Mesendoderm (in vitro differentiated cells): ENCODE data around the gene MAP2K3.
"Not testable (repeated sequence)": the region's sequence is repeated elsewhere in the genome, so short reads cannot be mapped to it uniquely, and the experiment has no call there.

Experiments used
- DNase-seq: peaks from one replicate; pipeline ENCODE4 v3.0.0; 2013
- H2AK5ac ChIP-seq: 2 replicates; pipeline ENCODE4 v1.6.1; 2013; ENCODE audit warnings: low read length, inconsistent platforms
- H2BK120ac ChIP-seq: 2 replicates; pipeline ENCODE4 v1.6.1; 2013; ENCODE audit warnings: low read depth, mild to moderate bottlenecking, low read length, moderate library complexity, mixed read lengths
- H2BK15ac ChIP-seq: replicated peaks from 2 replicates; pipeline ENCODE4 v1.6.1; 2013; ENCODE audit warnings: low read depth, mild to moderate bottlenecking, moderate library complexity
- H2BK5ac ChIP-seq: 2 replicates; pipeline ENCODE4 v1.6.1; 2013; ENCODE audit warnings: low read length, inconsistent platforms
- H3K18ac ChIP-seq: 2 replicates; pipeline ENCODE4 v1.6.1; 2013; ENCODE audit warnings: mild to moderate bottlenecking, low read length, mixed read lengths
- H3K23ac ChIP-seq: one replicate; pipeline ENCODE4 v1.6.1; 2013; ENCODE audit warnings: low read length
- H3K27ac ChIP-seq: 2 replicates; pipeline ENCODE4 v1.5.1; 2013; ENCODE audit warnings: low read depth, mild to moderate bottlenecking, inconsistent platforms, low read length, moderate library complexity
- H3K27me3 ChIP-seq: 2 replicates; pipeline ENCODE4 v1.6.1; 2013; ENCODE audit warnings: low read length, control low read depth, mild to moderate bottlenecking, inconsistent platforms; ENCODE audit not compliant: insufficient read depth, poor library complexity
- H3K36me3 ChIP-seq: 2 replicates; pipeline ENCODE4 v1.6.1; 2013; ENCODE audit warnings: low read length, inconsistent platforms; ENCODE audit not compliant: control insufficient read depth, insufficient read depth
- H3K4ac ChIP-seq: one replicate; pipeline ENCODE4 v1.6.1; 2013; ENCODE audit warnings: low read depth, mild to moderate bottlenecking, low read length, moderate library complexity
- H3K4me1 ChIP-seq: 2 replicates; pipeline ENCODE4 v1.6.1; 2013; ENCODE audit warnings: low read depth, low read length, inconsistent platforms; ENCODE audit not compliant: control insufficient read depth
- H3K4me2 ChIP-seq: 2 replicates; pipeline ENCODE4 v1.6.1; 2013; ENCODE audit warnings: low read length
- H3K4me3 ChIP-seq: 2 replicates; pipeline ENCODE4 v1.5.1; 2013; ENCODE audit warnings: mild to moderate bottlenecking, low read length
- H3K56ac ChIP-seq: one replicate; pipeline ENCODE4 v1.6.1; 2013; ENCODE audit warnings: low read length
- H3K79me1 ChIP-seq: 2 replicates; pipeline ENCODE4 v1.6.1; 2013; ENCODE audit warnings: low read length, inconsistent platforms
- H3K79me2 ChIP-seq: 2 replicates; pipeline ENCODE4 v1.6.1; 2013; ENCODE audit warnings: mild to moderate bottlenecking, low read length; ENCODE audit not compliant: control insufficient read depth, insufficient read depth
- H3K9ac ChIP-seq: 2 replicates; pipeline ENCODE4 v1.6.1; 2013; ENCODE audit warnings: low read length, inconsistent platforms
- H4K5ac ChIP-seq: one replicate; pipeline ENCODE4 v1.6.1; 2013; ENCODE audit warnings: low read length
- H4K8ac ChIP-seq: one replicate; pipeline ENCODE4 v1.6.1; 2013; ENCODE audit warnings: low read depth, mild to moderate bottlenecking, control low read depth, low read length, moderate library complexity
- WGBS: extraction: QIAGEN DNeasy Blood & Tissue Kit; methylation state at CpG from one replicate; pipeline ENCODE4 v1.1.7; 2013; ENCODE audit warnings: low lambda C conversion rate, missing lambda C conversion rate; ENCODE audit not compliant: insufficient coverage; ENCODE audit errors: extremely low coverage; 5-methylcytosine and 5-hydroxymethylcytosine counted together

The MAP2K3 gene

DNA sequence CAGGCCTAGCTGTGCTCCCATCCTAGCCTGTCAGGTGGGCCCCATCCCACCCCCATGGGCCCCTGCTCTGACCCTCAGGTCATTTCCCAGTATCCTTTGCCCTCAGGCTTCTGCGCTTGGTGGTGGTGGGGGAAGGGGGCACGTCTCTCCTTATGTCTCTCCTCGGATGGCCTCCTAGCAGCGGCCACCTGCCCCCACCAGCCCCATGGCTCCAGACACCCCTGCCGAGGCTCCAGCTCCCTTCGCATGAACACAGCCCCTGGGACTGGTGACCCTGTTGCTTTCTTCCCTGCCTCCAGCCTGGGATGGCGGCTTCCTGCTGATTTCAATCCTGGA, 64.4 kb downstream of the MAP2K3 start:
- not testable (repeated sequence) for H2BK15ac ChIP-seq, DNase-seq, H3K18ac ChIP-seq, H3K4me3 ChIP-seq, H3K79me2 ChIP-seq, H3K36me3 ChIP-seq, H2BK120ac ChIP-seq, H3K27ac ChIP-seq, H4K5ac ChIP-seq, H4K8ac ChIP-seq, H3K56ac ChIP-seq, H3K23ac ChIP-seq, H2BK5ac ChIP-seq, H3K27me3 ChIP-seq, H3K9ac ChIP-seq, H3K4me2 ChIP-seq, H3K4me1 ChIP-seq, H3K4ac ChIP-seq, H2AK5ac ChIP-seq, H3K79me1 ChIP-seq
- WGBS, result no CpG with 5 or more reads among the region's 7 CpGs

- H3K4ac ChIP-seq, H3K18ac ChIP-seq, H2BK120ac ChIP-seq, H3K36me3 ChIP-seq, H3K79me2 ChIP-seq, H3K4me3 ChIP-seq, DNase-seq, H2BK15ac ChIP-seq, H3K27me3 ChIP-seq, H4K8ac ChIP-seq, H3K27ac ChIP-seq, H3K4me2 ChIP-seq, H2AK5ac ChIP-seq, H3K79me1 ChIP-seq, H3K23ac ChIP-seq, H3K56ac ChIP-seq, H4K5ac ChIP-seq, H3K9ac ChIP-seq, H2BK5ac ChIP-seq, H3K4me1 ChIP-seq: not testable (repeated sequence)
- no CpG with 5 or more reads among the region's 6 CpGs for whole genome bisulfite sequencing
Measured at GRCh38 chr17:21349358-21350050, 65.0 kb downstream of the MAP2K3 start.

DNA sequence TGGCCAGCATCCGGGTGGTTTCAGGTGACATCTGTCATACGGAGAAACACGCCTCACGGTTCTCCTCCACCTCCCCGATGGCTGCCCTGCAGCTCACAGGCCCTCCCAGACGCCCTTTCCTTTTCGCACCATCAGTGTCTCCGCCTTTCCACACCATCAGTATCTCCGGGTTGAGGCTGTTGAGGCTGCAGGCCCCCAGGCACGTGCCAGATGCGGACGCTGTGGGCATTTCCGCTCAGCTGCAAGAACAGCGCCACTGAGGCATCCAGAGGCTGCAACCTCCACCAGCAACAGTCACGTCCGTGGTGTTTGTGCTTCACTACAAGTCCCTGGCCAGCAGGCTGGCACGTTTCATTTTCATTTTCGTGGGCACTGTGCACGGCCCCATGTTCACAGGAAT, 66.0 kb downstream of the MAP2K3 start:
- H3K9ac ChIP-seq, H3K27me3 ChIP-seq, H3K23ac ChIP-seq, DNase-seq, H2BK15ac ChIP-seq, H3K4me2 ChIP-seq, H3K79me1 ChIP-seq, H4K5ac ChIP-seq, H4K8ac ChIP-seq, H2AK5ac ChIP-seq, H3K56ac ChIP-seq, H3K27ac ChIP-seq, H3K4ac ChIP-seq, H3K36me3 ChIP-seq, H3K4me3 ChIP-seq, H3K79me2 ChIP-seq, H2BK120ac ChIP-seq, H2BK5ac ChIP-seq, H3K18ac ChIP-seq, H3K4me1 ChIP-seq: not testable (repeated sequence)
- no CpG with 5 or more reads among the region's 19 CpGs for WGBS

DNA sequence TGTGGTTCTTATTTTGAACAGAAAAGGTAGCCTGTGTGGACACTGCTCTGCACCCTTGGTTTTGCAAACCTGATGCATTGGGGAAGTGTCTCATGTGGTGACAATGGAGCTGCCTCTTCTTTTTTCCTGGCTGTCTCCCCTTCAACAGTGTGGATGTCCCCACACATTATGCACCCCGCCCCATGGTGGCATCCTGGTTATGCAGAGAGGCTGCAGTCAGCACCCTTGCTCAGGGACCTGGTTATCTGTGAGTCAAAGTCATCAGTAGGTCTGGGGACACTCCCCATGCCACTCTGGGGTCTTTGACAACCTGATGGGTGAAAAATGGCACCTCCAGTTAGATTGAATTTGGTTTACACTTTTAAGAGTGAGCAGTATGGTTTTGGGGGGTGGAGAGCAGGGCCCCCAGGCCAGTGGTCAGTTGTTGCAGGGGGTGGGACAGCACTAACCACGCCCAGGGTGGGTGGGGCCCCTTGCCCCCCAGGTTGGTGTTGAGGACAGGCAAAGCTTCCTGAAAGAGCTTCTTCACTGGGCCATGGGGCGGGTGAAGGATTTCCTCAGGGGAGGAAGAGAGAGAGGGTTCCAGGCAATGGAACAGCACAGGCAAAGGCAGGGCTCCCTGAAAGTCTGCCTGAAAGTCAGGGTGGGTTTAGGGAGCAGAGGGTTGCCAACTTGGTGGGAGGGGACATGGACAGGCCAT, 67.0 kb downstream of the MAP2K3 start:
- Histone ChIP-seq H3K79me1 (no peaks in the 10 kb centered on the region), H3K79me2 (no peaks in the 10 kb centered on the region), H3K56ac (no peak overlapping the region), H4K5ac (no peak overlapping the region), H3K4ac (no peak overlapping the region), H3K4me3 (no peak overlapping the region), H2AK5ac (no peak overlapping the region), H3K4me2 (no peak overlapping the region), H3K9ac (no peak overlapping the region), H3K18ac (no peak overlapping the region), H3K4me1 (no peaks in the 10 kb centered on the region), H3K27me3 (no peaks in the 10 kb centered on the region), H3K27ac (no peak overlapping the region), H3K23ac (no peak overlapping the region), H4K8ac (no peak overlapping the region), H2BK120ac (no peak overlapping the region), H3K36me3 (no peaks in the 10 kb centered on the region), H2BK15ac (no peak overlapping the region), H2BK5ac (no peak overlapping the region)
- no CpG with 5 or more reads among the region's 3 CpGs for WGBS
- DNase-seq, result no peak

GRCh38 chr17:21352221-21352980, 67.9 kb downstream of the MAP2K3 start:
- H3K79me2 ChIP-seq, result no peaks in the 10 kb centered on the region
- no peak overlapping the region for H3K9ac ChIP-seq
- H3K4me1 ChIP-seq, result no peaks in the 10 kb centered on the region
- no peaks in the 10 kb centered on the region for H3K27me3 ChIP-seq
- H3K4ac ChIP-seq, result no peak overlapping the region
- H2BK15ac ChIP-seq, result no peak overlapping the region
- H3K4me3 ChIP-seq, result no peak overlapping the region
- H3K79me1 ChIP-seq, result no peaks in the 10 kb centered on the region
- no peak for DNase-seq
- H2AK5ac ChIP-seq, result no peak overlapping the region
- no peak overlapping the region for H3K23ac ChIP-seq
- H3K56ac ChIP-seq, result no peak overlapping the region
- H4K5ac ChIP-seq, result no peak overlapping the region
- H3K27ac ChIP-seq, result no peak overlapping the region
- no peak overlapping the region for H4K8ac ChIP-seq
- H3K18ac ChIP-seq, result no peak overlapping the region
- no peak overlapping the region for H2BK5ac ChIP-seq
- no peak overlapping the region for H3K4me2 ChIP-seq
- H2BK120ac ChIP-seq, result no peak overlapping the region
- no CpG with 5 or more reads among the region's 23 CpGs for WGBS
- H3K36me3 ChIP-seq, result no peaks in the 10 kb centered on the region
